Upper lobe of right lung (tissue), 1 donor: ENCODE data around the gene HELZ2. TPM values are rescaled to one million over a fixed set of nuclear protein-coding genes. Genes with fewer than 3 reads are reported as not detected.

Experiments used
- ATAC-seq: fragments of 200-7000 bp; cut with Tn5 transposase; one replicate; pipeline ENCODE4 v1.9.1; 2020; ENCODE audit warnings: mild to moderate bottlenecking, moderate library complexity
- DNase-seq: peaks from one replicate; pipeline ENCODE4 v3.0.0-alpha.2; 2020
- H3K27ac ChIP-seq: fragments of 200-600 bp; one replicate; pipeline ENCODE4 v1.8.0; 2022
- H3K27me3 ChIP-seq: fragments of 200-600 bp; one replicate; pipeline ENCODE4 v1.8.0; 2022; ENCODE audit warnings: mild to moderate bottlenecking
- H3K36me3 ChIP-seq: fragments of 200-600 bp; one replicate; pipeline ENCODE4 v1.8.0; 2022
- H3K4me1 ChIP-seq: fragments of 200-600 bp; one replicate; pipeline ENCODE4 v1.8.0; 2022
- H3K4me3 ChIP-seq: fragments of 200-600 bp; one replicate; pipeline ENCODE4 v1.8.0; 2022; ENCODE audit warnings: mild to moderate bottlenecking
- H3K9me3 ChIP-seq: fragments of 200-600 bp; one replicate; pipeline ENCODE4 v1.8.0; 2022
- CTCF ChIP-seq: fragments of 200-600 bp; IDR thresholded peaks from one replicate; pipeline ENCODE4 v1.8.0; 2022; ENCODE audit warnings: antibody characterized with exemption
- intact Hi-C: fragments of 100-400 bp; cut with DNase I; formaldehyde crosslinking; loops from one replicate; pipeline ENCODE4 v1.11.0; 2022
- total RNA-seq: library from RNA; stranded (reverse); fragmentation: NEBNext Ultra II Directional; extraction: Animal tissue kit (Norgen Biotek cat#: 25700); gene quantifications from one replicate; pipeline ENCODE4 v1.2.1, GENCODE V29; 2021
- donor health status: DM: no; HTN: yes; CAD: no; lungs with severe emphysema.

HELZ2 gene
- total RNA-seq, 1 donor from 2014 or later, result 53.3 TPM

- H3K36me3 ChIP-seq, result peaks cover 31% of the 10 kb centered on the region
- TF ChIP-seq CTCF, result no peak
- no peaks in the 10 kb centered on the region for H3K9me3 ChIP-seq
- no peaks in the 10 kb centered on the region for H3K27me3 ChIP-seq
- no peak overlapping the region for H3K4me3 ChIP-seq
- no peak overlapping the region for H3K27ac ChIP-seq
- DNase-seq (no peak), ATAC-seq (no peak)
- intact Hi-C loops, result no loop called here
- peaks cover 10% of the 10 kb centered on the region for H3K4me1 ChIP-seq
Observed at GRCh38 chr20:63556873-63557478, 17.1 kb downstream of the HELZ2 start.

- intact Hi-C loops, result no loop called here
- ATAC-seq, result no peak
Observed at GRCh38 chr20:63555661-63556381, 18.2 kb downstream of the HELZ2 start.

GRCh38 chr20:63554361-63555278 lies 19.4 kb downstream of the HELZ2 start:
- no peaks in the 10 kb centered on the region for H3K9me3 ChIP-seq
- no peak for TF ChIP-seq CTCF

More at GRCh38 chr20:63555661-63556381, 18.2 kb downstream of the HELZ2 start:
- no peaks in the 10 kb centered on the region for H3K9me3 ChIP-seq
- peaks cover 20% of the 10 kb centered on the region for H3K36me3 ChIP-seq
- H3K27me3 ChIP-seq, result no peaks in the 10 kb centered on the region
- H3K4me1 ChIP-seq, result peaks cover 10% of the 10 kb centered on the region
- H3K27ac ChIP-seq, result no peak overlapping the region
- no peak for TF ChIP-seq CTCF
- DNase-seq, result no peak
- no peak overlapping the region for H3K4me3 ChIP-seq

GRCh38 chr20:63553933-63554290 lies 20.1 kb downstream of the HELZ2 start, which contains the start of gene FNDC11:
Gene FNDC11, plus strand, starts transcription at chr20:63554159. Its CDS starts 1,505 bp downstream, at chr20:63555664.
- DNase-seq, result peak; percentile 78
- no peak within 1 kb of the TSS for H3K27ac ChIP-seq

More at GRCh38 chr20:63554361-63555278, 19.4 kb downstream of the HELZ2 start:
- intact Hi-C loops, result no loop called here
- DNase-seq (no peak), ATAC-seq (no peak)
- peaks cover 8% of the 10 kb centered on the region for H3K36me3 ChIP-seq
- H3K27me3 ChIP-seq, result no peaks in the 10 kb centered on the region
- peak overlapping the region; percentile 63 for H3K4me3 ChIP-seq
- H3K4me1 ChIP-seq, result peaks cover 10% of the 10 kb centered on the region
- no peak overlapping the region for H3K27ac ChIP-seq

More at GRCh38 chr20:63553933-63554290, 20.1 kb downstream of the HELZ2 start, which contains the start of gene FNDC11:
- Histone ChIP-seq H3K4me3 (peak within 1 kb of the TSS; percentile 63), H3K36me3 (peaks cover 7% of the 10 kb centered on the region), H3K27me3 (no peaks in the 10 kb centered on the region), H3K9me3 (no peaks in the 10 kb centered on the region), H3K4me1 (peaks cover 10% of the 10 kb centered on the region)
- intact Hi-C loops, result no loop called here
- peak; percentile 14 for ATAC-seq
- TF ChIP-seq CTCF, result no peak
